GM12892 (cell line): Measurements from ENCODE around the gene CSRP1.

Source experiments
- POLR2A ChIP-seq: IDR thresholded peaks from 2 replicates; pipeline ENCODE4 v1.6.1; 2011; ENCODE audit warnings: low read depth, low read length, control low read depth
- TAF1 ChIP-seq: IDR thresholded peaks from 2 replicates; pipeline ENCODE4 v1.6.1; 2011; ENCODE audit warnings: low read depth, mild to moderate bottlenecking, control low read depth, low read length, borderline replicate concordance

DNA sequence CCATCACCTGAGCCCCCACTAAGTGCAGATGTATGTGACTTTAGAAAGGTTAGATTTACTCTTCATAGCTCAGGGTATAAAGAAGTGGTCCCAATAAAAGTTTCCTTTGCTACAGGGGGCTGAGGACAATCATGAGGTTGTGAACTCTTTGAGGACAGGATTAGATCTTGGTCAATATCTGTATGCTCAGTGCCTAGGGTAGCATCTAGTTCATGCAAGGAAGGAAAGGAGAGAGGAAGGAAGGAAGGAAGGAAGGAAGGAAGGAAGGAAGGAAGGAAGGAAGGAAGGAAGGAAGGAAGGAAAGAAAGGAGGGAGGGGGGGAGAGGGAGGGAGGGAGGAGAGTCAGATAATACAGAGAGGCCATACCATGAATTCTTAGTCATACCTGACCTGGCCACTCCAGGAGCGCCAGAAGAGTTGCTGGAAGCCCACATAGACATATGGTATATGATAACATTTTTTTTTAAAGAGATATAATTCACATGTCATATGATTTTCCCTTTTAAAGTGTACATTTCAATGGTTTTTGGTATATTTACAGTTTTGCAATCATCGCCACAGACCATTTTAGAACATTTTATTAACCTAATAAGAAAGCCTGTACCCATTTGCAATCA is 9.7 kb upstream of the CSRP1 start:
- TF ChIP-seq POLR2A (no peak), TAF1 (no peak)
